Ammon's horn (tissue), 1 donor: ENCODE results near the gene LOC101059915.
A peak's percentile ranks its signal among the peaks of the same experiment; 100 is the strongest.
"Not testable (repeated sequence)": the region's sequence is repeated elsewhere in the genome, so short reads cannot be mapped to it uniquely, and the experiment has no call there.

Source experiments
- DNase-seq: peaks from one replicate; pipeline ENCODE4 v3.0.0-alpha.2; 2016; ENCODE audit warnings: low spot score

Gene LOC101059915

GRCh38 chrX:71640002-71640401, 27.3 kb upstream of the LOC101059915 start:
- DNase-seq, result no peak

DNA sequence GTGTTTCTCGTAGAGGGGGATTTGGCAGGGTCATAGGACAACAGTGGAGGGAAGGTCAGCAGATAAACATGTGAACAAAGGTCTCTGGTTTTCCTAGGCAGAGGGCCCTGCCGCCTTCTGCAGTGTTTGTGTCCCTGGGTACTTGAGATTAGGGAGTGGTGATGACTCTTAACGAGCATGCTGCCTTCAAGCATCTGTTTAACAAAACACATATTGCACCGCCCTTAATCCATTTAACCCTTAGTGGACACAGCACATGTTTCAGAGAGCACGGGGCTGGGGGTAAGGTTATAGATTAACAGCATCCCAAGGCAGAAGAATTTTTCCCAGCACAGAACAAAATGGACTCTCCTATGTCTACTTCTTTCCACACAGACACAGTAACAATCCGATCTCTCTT, 22.9 kb upstream of the LOC101059915 start:
- not testable (repeated sequence) for DNase-seq

GRCh38 chrX:71650333-71650969, 16.9 kb upstream of the LOC101059915 start:
- no peak for DNase-seq

DNA sequence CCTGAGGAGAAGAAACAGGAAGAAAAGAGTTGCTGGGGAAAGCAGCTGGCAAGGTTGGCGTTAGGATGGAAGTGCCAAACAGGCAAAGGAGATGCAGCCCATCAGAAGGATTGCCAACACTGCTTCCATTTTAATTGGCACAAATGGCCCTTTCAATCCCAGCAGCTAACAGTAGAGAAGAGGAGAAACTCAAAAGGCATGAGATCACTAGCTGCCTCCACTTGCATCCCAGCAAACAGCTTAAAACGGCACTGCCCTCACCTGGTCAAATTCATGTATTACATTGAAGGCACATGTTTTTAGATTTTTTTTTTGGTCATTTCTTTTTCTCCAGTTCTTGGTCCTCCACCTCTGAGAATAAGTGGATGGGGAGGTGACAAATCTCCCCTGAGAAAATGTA, 14.9 kb upstream of the LOC101059915 start:
- peak; percentile 70 for DNase-seq

GRCh38 chrX:71653344-71653743, 14.0 kb upstream of the LOC101059915 start:
- no peak for DNase-seq

- DNase-seq, result no peak
These were observed 10.1 kb upstream of the LOC101059915 start for GRCh38 chrX:71657267-71657666.

- DNase-seq, result no peak
These were observed 8.0 kb upstream of the LOC101059915 start for GRCh38 chrX:71659342-71659741.

DNA sequence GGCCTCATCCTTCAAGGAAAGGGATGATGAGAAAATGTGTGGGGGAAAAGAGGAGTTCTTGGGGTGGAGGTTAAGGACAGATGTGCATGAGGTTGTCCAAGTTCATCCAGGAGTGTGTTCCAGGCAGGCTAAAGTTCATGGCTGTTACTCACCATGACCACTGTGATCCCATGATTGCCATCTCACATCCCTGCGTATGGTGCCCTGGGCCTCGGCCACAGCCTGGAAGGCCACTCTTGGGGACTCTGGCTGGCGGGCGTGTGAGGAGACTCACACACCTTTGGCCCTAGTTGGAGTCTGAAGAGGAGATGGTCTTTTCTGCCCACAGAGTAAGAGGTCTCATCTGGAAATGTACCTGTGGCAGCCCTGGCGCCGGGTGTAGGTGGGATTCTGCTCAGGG, 7.4 kb upstream of the LOC101059915 start:
- DNase-seq, result no peak

DNA sequence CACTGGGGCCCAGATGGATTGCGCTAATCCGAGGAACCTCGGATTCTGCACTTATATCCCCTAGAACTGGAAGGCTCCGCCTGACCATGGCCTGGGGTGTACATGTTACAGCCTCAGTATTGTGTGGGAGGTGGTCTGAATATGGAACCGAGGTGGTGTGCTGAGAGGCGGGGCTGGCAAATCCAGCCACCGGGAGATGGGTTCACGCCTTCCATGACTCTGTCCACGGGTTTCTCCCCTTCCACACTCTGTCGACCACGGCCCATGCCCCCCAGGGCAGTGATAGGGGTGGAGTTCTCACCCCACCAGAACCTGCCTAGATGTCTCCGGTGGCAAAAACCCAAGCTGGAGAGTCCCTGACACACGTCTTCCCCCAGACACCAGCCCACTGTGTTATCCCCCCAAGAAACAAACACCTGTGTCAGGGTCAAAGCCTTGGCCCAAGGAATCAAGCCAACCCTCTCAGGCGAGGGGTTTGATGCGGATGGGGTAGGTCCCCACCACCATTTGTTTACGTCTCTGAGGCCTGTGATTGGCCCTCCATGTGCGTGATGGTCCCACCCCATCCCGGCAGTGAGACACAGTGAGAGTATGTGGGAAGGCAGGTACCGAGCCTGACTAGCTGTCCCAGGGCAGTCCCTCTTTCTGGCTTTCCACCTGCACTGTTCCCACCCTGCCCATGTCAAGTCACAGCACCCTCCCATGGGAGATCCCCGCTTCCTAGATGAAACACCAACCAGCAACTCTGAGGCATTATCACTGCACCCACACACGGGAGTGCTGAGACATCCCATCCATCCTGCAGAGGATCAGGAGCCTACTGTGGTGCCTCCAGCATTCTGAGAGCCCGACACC, 6.6 kb upstream of the LOC101059915 start:
- no peak for DNase-seq

DNA sequence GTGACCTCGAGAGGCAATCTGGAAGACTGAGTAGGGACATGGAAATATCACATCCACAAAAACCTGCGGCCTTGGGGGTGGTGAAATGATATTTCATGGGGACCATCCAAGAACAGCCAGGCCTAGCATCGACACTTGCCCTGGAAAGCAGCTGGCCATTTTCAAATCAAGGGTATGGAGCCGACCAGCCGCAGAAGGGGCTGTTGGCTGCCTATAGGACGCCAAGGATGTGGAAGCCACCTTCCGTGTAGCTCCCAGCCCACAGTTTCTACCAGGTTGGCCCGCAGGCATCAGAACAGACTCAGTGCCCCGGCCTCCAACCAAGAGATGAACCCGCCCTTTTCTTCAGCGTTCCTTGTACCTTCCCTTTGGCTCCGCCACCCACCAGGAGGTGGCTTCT, 5.4 kb upstream of the LOC101059915 start:
- DNase-seq, result no peak

DNA sequence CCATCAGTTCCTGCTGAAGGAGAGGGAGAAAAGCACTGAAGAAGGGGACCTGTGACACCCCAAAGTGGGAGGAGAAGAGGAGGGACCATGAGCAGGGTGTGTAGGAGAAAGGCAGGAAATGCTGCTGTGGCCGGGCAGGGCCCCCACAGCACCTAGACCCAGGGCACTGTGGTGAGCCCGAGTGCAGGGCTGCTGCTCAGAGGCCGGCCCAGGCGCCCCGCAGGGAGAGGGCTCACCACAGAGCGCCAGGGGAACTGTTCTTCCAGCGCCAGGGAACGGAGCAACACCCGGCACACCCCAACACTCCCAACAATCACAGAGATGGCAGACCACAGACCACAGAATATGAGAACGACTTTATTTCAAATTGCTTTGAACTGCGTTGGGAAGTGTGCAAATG, 4.7 kb upstream of the LOC101059915 start:
- DNase-seq, result not testable (repeated sequence)

DNA sequence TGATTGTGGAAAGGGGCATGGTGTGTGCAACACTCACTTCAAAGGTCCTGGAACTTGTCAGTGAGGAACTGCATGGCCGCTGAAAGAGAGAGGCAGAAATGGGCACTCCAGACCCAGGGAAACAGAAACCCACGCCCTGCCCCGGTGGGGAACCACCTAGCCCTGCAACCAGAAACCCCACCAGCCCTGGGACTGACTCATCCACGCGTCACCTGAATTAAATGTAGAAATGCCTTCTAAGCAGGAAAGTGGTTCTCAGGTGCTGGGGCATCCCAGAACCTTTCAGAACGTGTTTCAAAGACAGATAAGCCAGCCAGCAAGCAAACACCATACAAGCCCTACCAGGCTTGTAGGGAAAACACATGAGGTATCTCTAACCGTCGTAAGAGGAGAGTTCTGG, 4.1 kb upstream of the LOC101059915 start:
- DNase-seq, result not testable (repeated sequence)

- not testable (repeated sequence) for DNase-seq
These were observed 3.1 kb upstream of the LOC101059915 start for GRCh38 chrX:71664202-71664601.

DNA sequence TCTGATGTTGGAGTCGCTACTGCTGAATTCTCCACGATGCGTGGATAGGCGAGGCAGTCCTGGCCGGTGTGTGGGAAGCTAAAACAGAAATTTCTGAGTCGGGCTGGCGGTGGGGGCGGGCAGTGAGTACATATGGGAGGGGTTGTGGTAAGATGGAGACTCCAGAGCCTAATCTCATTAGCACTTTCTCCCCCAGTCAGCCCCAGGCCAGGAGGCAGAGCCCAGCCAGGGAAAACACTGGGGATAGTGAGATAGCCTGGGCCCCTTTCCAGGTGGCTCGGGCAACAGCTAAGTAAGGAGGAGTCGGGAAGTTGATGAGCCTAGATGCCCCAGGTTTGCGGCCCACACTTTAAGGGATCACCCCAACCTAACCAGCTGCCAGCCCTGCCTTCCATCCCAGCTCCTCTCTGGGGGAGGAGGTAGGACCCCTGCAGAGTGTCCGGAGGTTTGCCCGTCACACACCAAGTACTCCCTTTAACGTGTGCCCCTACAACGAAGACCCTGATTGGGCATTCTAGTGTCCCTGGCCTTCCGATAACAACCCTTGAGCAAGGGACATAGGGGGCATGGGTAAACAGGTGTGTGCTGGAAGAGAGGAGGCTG, 2.4 kb upstream of the LOC101059915 start:
- DNase-seq, result no peak

GRCh38 chrX:71665747-71666146, 1.6 kb upstream of the LOC101059915 start:
- no peak for DNase-seq

GRCh38 chrX:71666240-71667223, 814 bp upstream of the LOC101059915 start:
- no peak for DNase-seq

GRCh38 chrX:71668248-71668595, 876 bp downstream of the LOC101059915 start:
- DNase-seq, result no peak

DNA sequence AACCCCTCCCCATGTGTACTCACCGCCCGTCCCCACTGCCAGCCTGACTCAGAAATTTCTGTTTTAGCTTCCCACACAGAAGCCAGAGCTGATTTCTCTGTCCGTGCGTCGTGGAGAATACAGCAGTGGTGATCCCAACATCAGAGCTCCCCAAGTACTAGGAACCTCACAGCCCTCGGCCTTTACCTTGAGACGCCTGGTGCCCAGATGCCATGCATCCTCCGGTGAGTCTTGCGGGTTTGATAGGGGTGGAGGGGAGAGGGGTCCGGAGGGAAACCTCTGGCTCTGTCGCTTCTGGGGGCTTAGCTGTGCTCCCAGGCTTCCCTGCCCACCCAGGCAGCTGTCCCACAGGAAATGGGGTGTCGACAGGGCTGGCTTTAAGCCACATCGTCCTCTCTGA, 2.1 kb downstream of the LOC101059915 start:
- DNase-seq, result no peak

DNA sequence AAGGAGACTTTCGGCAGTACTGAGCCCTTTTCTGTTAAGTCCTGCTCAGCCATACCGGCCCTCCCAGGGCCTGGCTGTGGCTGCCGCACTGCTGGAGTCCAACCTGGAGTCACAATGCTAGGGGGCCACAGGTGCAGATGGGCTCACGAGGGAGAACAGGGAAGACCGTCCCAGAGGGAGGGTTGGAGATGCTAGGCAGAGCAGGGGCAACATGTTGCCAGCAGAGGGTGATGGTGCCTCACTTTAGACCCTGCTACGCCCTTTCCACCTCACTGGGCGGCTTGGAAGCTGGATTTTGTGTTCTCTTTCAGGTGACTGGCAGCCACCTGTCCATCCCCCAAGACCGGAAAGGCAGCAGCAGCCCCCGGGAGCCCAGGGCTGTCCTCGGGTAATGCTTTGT, 2.6 kb downstream of the LOC101059915 start:
- peak; percentile 31 for DNase-seq

- DNase-seq, result no peak
These were observed 3.9 kb downstream of the LOC101059915 start for GRCh38 chrX:71671043-71671780.

DNA sequence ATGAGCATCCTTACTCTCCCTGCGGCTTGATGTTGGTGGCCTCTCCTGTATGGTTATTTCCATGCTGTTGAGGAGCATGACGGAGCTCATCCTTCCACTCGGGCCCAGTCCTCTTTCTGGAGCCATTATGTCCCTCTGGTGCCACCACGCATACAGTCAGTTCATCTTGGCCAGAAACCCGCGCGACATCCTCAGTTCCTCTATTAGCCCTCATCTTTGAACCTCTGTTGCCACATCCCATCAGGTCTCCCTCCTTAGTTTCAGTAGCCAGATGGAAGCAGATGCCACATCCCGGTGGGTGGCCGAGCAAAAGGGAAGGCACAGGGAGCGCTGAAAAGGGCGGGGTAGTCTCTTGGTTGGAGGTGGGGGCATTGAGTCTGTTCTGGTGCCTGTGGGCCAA, 4.6 kb downstream of the LOC101059915 start:
- DNase-seq, result no peak
